Measurements from ENCODE around the gene PHLPP1. TPM values are rescaled to one million over a fixed set of nuclear protein-coding genes. Genes with fewer than 3 reads are reported as not detected.
A peak's percentile ranks its signal among the peaks of the same experiment; 100 is the strongest.

The PHLPP1 gene
- total RNA-seq, 4 donors from 2014 or later, result 15.7 to 21.8 (median 20.5) TPM

- no peak overlapping the region for H3K27ac ChIP-seq
- H3K9me3 ChIP-seq, result no peaks in the 10 kb centered on the region
- no peaks in the 10 kb centered on the region for H3K27me3 ChIP-seq
- H3K4me1 ChIP-seq, result no peaks in the 10 kb centered on the region
- H3K36me3 ChIP-seq, result no peaks in the 10 kb centered on the region
- no peak for DNase-seq
- no peak for TF ChIP-seq CTCF (IDR thresholded peaks at IDR 0.05)
- TF ChIP-seq POLR2A (IDR thresholded peaks at IDR 0.05), result no peak
- no peak overlapping the region for H3K4me3 ChIP-seq
Measured at GRCh38 chr18:62954366-62954765, 239.0 kb downstream of the PHLPP1 start.

- TF ChIP-seq CTCF (IDR thresholded peaks at IDR 0.05), result peak in 5 of 6 experiments; percentile 16 to 59 (median 55)
- TF ChIP-seq POLR2A (IDR thresholded peaks at IDR 0.05), result no peak
- Histone ChIP-seq H3K4me3 (no peak overlapping the region), H3K36me3 (no peaks in the 10 kb centered on the region), H3K27ac (no peak overlapping the region), H3K27me3 (no peaks in the 10 kb centered on the region), H3K9me3 (no peaks in the 10 kb centered on the region), H3K4me1 (no peaks in the 10 kb centered on the region)
- DNase-seq, result peak in 2 of 3 donors; percentile 26 to 80
Measured at GRCh38 chr18:62957885-62958472, 242.6 kb downstream of the PHLPP1 start.

GRCh38 chr18:62959481-62959880 is 244.1 kb downstream of the PHLPP1 start:
- no peaks in the 10 kb centered on the region for H3K9me3 ChIP-seq
- H3K4me3 ChIP-seq, result no peak overlapping the region
- H3K4me1 ChIP-seq, result no peaks in the 10 kb centered on the region
- peaks cover 0 to 4% (median 0%) of the 10 kb centered on the region in 3 donors for H3K36me3 ChIP-seq
- H3K27ac ChIP-seq, result no peak overlapping the region
- no peaks in the 10 kb centered on the region for H3K27me3 ChIP-seq
- DNase-seq, result no peak
- TF ChIP-seq CTCF (IDR thresholded peaks at IDR 0.05), result no peak
- no peak for TF ChIP-seq POLR2A (IDR thresholded peaks at IDR 0.05)

GRCh38 chr18:62963507-62963906 is 248.2 kb downstream of the PHLPP1 start:
- no peak overlapping the region for H3K27ac ChIP-seq
- no peak for DNase-seq
- no peaks in the 10 kb centered on the region for H3K9me3 ChIP-seq

GRCh38 chr18:62964432-62964831 is 249.1 kb downstream of the PHLPP1 start:
- no peak overlapping the region for H3K27ac ChIP-seq
- no peak for DNase-seq

More at GRCh38 chr18:62963507-62963906, 248.2 kb downstream of the PHLPP1 start:
- no peak for TF ChIP-seq POLR2A (IDR thresholded peaks at IDR 0.05)
- no peak for TF ChIP-seq CTCF (IDR thresholded peaks at IDR 0.05)
- H3K4me3 ChIP-seq, result no peak overlapping the region
- H3K27me3 ChIP-seq, result no peaks in the 10 kb centered on the region
- H3K4me1 ChIP-seq, result no peaks in the 10 kb centered on the region
- H3K36me3 ChIP-seq, result peaks cover 0 to 4% (median 0%) of the 10 kb centered on the region in 3 donors

More at GRCh38 chr18:62964432-62964831, 249.1 kb downstream of the PHLPP1 start:
- H3K9me3 ChIP-seq, result no peaks in the 10 kb centered on the region
- no peaks in the 10 kb centered on the region for H3K4me1 ChIP-seq
- H3K36me3 ChIP-seq, result peaks cover 0 to 4% (median 0%) of the 10 kb centered on the region in 3 donors
- TF ChIP-seq CTCF (IDR thresholded peaks at IDR 0.05), result no peak
- TF ChIP-seq POLR2A (IDR thresholded peaks at IDR 0.05), result no peak
- H3K4me3 ChIP-seq, result no peak overlapping the region
- H3K27me3 ChIP-seq, result no peaks in the 10 kb centered on the region

All from Peyer's patch (tissue), 4 donors.